SU-DHL-6 (cell line): Measurements from ENCODE around the gene URM1.

Experiments used
- CTCF ChIP-seq: fragments of 200-600 bp; sonication (generic); IDR thresholded peaks from one replicate; pipeline ENCODE4 v1.5.1; 2017; ENCODE audit warnings: antibody characterized with exemption, mild to moderate bottlenecking, low read length, moderate library complexity; ENCODE audit not compliant: insufficient read depth, poor library complexity, severe bottlenecking
- EZH2phosphoT487 ChIP-seq: fragments of 200-600 bp; sonication (generic), shearing (Covaris generic); conservative IDR thresholded peaks from 2 replicates; pipeline ENCODE4 v1.6.1; 2018; ENCODE audit warnings: mild to moderate bottlenecking, antibody characterized with exemption, low read length, moderate library complexity, mixed read lengths

GRCh38 chr9:128384801-128385495 is 13.8 kb downstream of the URM1 start:
- TF ChIP-seq CTCF (no peak), EZH2phosphoT487 (no peak)
